Measurements from ENCODE around the gene GNB1.
"Not testable (repeated sequence)": the region's sequence is repeated elsewhere in the genome, so short reads cannot be mapped to it uniquely, and the experiment has no call there.

GNB1 gene

DNA sequence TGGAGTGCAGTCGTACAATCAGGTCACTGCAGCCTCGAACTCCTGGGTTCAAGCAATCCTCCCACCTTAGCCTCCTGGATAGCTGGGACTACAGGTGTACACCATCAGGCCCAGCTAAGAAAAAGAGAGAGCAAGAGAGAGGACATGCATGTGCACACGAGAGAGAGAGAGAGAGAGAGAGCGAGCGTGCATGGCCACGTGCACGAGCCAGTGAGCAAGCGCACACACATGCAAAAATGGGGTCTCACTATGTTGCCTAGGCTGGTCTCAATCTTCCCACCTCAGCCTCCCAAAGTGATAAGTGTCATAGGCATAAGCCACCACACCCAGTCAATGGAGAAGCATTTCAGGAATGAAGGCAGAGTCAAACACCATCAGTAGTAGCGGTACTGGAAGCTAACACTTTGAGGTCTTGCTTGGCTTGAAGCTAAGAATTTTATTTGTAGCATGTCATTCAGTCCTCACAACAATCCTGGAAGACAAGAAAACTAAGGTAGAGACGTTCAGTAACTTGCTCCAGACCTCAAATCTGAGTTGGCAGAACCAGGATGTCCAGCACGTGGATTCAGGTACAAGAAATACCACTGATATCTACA is 14.5 kb downstream of the GNB1 start:
- no peak for TF ChIP-seq ZNF274 (IDR thresholded peaks at IDR 0.05; ENCODE audit: low read depth, low read length)

DNA sequence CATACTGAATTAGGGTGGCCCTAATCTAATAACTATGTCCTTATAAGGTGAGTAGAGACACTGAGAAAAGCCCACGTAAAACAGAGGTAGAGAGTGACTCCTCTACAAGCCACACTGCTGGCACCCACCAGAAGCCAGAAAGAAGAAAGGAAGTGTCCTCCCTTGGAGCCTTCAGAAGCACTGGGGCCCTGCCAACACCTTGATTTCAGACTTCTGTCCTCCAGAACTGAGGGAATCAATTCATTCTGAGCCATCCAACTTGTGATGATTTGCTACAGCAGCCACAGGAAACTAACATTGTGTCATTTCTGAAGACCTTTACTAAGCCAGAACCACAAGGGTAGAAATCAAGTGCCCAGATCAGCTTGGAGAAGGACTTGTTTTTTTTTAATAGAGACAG is 15.0 kb downstream of the GNB1 start:
- no peak for TF ChIP-seq ZNF274 (IDR thresholded peaks at IDR 0.05; ENCODE audit: low read depth, low read length)
- H3K4me3 ChIP-seq (ENCODE audit: low read length): no peak overlapping the region

More for the DNA sequence above, 14.5 kb downstream of the GNB1 start:
- no peak overlapping the region for H3K4me3 ChIP-seq (ENCODE audit: low read length)

DNA sequence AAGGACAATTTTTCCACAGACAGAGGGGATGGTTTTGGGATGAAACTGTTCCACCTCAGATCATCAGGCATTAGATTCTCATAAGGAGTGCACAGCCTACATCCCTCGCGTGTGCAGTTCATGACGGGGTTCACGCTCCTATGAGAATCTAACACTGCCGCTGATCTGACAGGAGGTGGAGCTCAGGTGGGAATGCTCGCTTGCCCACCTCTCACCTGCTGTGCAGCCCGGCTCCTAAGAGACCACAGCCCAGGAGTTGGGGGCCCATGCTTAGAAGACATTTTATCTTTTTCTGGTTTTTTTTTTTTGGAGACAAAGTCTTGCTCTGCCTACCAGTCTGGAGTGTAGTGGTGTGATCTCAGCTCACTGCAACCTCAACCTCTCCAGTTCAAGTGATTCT is 16.0 kb downstream of the GNB1 start:
- no peak for TF ChIP-seq ZNF274 (IDR thresholded peaks at IDR 0.05; ENCODE audit: low read depth, low read length)

DNA sequence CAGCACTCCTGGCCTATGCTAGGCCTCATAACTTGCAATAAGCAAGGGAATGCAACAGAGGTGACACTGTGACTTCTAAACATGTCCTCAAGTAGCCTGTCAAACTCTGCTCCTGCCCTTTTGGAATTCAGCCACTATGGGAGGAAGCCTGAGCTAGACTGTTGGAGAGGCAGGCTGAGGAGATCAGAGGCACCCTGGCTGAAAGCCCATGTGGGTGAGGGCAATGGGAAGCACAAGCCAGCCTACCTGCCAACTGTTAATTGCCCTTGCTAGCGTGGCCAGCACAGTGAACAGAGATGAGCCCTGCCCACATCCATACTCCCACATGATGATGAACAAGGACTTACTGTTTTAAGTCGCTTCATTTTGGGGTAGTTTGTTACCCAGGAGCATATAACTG is 17.7 kb downstream of the GNB1 start:
- TF ChIP-seq ZNF274 (IDR thresholded peaks at IDR 0.05; ENCODE audit: low read depth, low read length): no peak
- no peak overlapping the region for H3K4me3 ChIP-seq (ENCODE audit: low read length)

More for the DNA sequence above, 16.0 kb downstream of the GNB1 start:
- no peak overlapping the region for H3K4me3 ChIP-seq (ENCODE audit: low read length)

DNA sequence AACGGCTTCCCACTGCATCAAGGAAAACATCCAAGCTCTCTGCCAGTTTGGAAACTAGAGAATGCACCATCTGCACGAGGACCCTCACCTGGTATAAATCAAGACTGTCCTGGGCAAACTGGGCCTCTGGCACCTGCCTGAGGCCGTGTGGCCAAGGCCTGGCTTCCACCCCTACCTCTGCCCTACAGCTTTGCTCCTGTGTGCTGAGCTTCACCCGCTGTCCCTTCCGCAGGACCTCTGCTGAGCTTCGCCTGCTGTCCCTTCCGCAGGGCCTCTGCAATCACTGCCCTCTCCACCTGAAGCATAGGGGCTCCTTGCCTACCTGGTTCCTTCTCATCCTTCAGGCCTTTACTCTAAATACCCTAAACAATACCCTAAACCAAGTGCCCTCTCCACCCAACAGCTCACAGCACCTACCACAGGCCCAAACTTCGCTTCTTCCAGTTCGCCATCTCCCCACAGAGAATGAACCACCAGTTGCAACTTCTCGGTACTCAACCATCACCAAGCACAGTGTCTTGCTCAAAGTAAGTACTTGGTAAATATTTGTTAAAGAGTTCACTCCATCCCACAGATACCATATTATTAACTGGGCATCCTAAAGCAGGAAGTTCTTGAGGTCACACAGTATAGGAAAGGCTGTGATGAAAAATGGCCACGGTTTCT is 18.4 kb downstream of the GNB1 start:
- no peak overlapping the region for H3K4me3 ChIP-seq (ENCODE audit: low read length)
- no peak for TF ChIP-seq ZNF274 (IDR thresholded peaks at IDR 0.05; ENCODE audit: low read depth, low read length)

DNA sequence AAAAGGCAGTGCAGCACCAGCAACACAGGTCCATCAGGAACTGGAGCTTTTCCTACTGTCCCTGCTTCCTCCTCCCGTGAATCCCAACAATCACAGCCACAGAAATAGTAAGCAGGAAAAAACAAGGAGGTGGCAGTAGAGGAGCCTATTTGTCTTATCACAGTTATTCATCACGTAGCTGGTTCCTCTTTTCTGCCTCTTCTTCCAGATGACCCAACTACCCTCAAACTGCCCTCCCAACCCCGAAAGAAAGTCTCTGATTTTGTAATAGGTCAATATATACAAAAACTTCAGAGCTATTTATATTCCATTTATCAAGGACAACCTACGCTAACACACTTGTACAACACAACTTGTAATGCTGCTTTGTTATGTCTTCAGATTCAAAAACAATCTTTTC is 21.4 kb downstream of the GNB1 start:
- no peak for TF ChIP-seq ZNF274 (IDR thresholded peaks at IDR 0.05; ENCODE audit: low read depth, low read length)
- no peak overlapping the region for H3K4me3 ChIP-seq (ENCODE audit: low read length)

DNA sequence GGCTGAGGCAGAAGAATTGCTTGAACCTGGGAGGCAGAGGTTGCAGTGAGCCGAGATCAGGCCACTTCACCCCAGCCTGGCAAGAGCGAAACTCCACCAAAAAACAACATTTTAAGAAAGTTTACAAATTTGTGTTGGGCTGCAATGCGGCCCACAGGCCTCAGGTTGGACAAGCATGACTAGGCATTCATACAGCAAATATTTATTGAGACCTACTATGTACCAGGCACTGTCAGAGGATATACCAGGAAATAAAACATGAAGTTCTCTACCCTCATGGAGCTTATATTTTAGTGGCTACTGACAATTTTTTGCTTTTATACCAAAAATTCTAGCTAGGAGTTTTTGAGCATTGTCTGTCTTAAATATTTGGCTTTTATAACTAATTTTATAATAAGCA is 23.7 kb downstream of the GNB1 start:
- no peak for TF ChIP-seq ZNF274 (IDR thresholded peaks at IDR 0.05; ENCODE audit: low read depth, low read length)
- no peak overlapping the region for H3K4me3 ChIP-seq (ENCODE audit: low read length)

DNA sequence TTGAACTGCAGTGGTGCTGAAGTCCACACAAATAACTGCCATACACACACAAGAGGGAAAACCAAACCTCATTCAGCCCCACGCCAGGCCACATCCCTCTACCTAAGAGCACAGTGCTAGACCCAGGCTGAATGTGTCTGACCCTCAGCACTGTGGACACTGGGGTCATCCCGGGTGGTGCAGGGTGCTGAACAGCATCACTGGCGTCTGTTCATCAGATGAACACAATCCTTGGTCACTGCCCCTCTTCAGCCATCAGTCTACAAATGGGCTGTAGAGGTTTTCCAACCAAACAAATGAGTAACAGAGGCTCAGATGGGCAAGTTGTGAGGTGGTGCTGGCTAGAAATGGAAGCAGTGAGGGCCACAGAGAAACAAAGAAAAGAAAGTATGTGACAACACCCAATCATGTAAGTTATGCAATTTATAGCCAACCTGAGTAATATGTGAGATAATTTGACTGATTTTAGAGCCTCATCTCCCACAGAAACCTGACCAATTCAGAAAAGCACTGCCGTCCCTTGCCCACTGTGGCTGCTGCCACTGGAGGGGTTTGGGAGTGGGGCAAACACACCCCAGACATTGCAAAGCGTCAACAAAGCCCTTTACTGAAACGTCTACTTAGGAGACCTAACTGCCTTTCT is 27.9 kb downstream of the GNB1 start:
- no peak for TF ChIP-seq ZNF274 (IDR thresholded peaks at IDR 0.05; ENCODE audit: low read depth, low read length)
- H3K4me3 ChIP-seq (ENCODE audit: low read length): no peak overlapping the region

DNA sequence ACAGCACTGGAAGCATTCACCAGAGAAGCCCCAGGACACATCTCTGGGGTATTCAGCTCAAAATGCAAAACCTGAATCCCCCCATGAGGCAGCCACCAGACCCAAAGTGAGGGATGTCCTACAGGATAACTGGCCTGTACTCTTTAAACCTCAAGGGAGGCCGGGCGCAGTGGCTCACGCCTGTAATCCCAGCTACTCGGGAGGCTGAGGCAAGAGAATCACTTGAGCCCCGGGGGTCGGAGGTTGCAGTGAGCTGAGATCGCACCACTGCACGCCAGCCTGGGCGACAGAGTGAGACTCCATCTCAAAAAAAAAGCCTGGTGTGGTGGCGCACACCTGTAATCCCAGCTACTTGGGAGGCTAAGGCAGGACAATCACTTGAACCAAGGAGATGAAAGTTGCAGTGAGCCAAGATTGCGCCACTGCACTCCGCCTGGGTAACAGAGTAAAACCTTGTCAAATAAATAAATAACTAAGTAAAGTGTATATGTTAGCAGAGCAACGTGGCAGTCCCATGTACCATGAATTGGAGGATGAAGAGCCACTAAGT is 29.1 kb downstream of the GNB1 start:
- not testable (repeated sequence) for H3K4me3 ChIP-seq (ENCODE audit: low read length)

DNA sequence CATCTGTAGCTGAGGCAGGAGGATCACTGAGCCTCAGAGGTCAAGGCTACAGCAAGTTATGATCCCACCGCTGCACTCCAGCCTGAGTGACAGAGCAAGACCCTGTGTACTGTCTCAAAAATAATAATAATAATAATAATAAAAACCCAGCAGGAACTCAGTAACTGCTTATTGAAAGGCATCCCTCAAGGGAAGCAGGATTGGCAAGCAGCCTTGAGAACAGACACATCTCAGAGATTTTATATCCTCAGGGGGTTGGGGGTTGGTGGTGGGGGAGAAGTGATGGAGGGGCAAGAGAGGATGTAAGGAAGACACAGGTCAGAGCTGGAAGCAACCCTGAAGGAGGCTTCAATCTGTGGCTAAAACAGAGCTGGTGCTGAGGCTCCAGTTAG is 29.6 kb downstream of the GNB1 start:
- TF ChIP-seq ZNF274 (IDR thresholded peaks at IDR 0.05; ENCODE audit: low read depth, low read length): no peak

DNA sequence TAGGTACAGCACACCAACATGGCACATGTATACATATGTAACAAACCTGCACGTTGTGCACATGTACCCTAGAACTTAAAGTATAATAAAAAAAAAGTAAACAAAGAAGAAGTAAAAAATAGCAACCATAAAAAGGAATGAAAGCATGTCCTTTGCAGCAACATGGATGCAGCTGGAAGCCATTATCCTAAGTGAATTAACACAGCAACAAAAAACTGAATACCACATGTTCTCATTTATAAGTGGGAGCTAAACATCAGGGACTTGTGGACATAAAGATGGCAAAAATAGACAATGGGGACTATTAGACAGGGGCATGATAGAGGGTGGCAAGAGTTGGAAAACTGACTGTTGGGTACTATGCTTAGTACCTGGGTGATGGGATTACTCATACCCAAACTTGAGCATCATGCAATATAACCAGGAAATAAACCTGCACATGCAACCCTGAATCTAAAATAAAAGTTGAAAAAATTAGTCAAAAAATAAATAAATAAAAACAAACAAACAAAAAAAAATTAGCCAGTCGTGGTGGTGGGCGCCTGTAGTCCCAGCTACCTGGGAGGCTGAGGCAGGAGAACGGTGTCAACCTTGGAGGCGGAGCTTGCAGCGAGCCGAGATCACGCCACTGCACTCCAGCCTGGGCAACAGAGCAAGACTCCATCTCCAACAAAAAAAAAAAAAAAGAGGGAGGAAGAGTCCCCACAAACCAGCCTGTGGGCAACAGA is 30.8 kb downstream of the GNB1 start:
- not testable (repeated sequence) for H3K4me3 ChIP-seq (ENCODE audit: low read length)

More for the DNA sequence above, 29.6 kb downstream of the GNB1 start:
- no peak overlapping the region for H3K4me3 ChIP-seq (ENCODE audit: low read length)

DNA sequence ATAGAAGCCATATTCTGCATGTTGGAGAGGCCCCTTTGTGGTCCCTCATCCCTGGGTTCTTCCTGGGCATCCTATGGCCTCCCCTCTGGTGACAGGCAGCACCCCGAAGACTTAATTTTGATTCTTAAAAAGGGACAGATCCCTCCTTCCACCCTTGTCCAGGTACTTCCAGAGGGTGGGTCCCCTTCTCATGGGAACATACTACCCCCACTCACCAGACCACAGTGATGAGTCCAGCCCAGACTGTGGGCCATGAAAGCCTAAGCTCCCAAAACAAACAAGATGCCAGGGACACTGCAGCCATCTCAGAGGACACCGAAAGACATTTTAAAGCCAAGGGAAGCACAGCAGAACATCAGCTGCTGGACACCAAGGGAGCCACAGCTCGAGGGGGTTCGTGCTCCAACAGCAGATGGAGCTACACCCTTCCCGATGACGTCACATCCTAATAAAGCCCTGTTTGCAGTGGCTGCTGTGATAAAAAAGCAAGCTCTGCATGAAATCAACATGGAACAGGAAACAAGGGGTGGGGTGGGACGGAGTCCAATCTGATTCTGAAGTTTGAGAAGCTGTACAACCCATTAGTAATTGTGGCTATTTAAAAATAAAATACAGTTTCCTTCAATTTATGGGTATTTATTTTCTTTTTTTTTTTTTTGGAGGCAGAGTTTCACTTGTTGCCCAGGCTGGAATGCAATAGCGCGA is 32.4 kb downstream of the GNB1 start:
- H3K4me3 ChIP-seq (ENCODE audit: low read length): no peak overlapping the region
- no peak for TF ChIP-seq ZNF274 (IDR thresholded peaks at IDR 0.05; ENCODE audit: low read depth, low read length)

DNA sequence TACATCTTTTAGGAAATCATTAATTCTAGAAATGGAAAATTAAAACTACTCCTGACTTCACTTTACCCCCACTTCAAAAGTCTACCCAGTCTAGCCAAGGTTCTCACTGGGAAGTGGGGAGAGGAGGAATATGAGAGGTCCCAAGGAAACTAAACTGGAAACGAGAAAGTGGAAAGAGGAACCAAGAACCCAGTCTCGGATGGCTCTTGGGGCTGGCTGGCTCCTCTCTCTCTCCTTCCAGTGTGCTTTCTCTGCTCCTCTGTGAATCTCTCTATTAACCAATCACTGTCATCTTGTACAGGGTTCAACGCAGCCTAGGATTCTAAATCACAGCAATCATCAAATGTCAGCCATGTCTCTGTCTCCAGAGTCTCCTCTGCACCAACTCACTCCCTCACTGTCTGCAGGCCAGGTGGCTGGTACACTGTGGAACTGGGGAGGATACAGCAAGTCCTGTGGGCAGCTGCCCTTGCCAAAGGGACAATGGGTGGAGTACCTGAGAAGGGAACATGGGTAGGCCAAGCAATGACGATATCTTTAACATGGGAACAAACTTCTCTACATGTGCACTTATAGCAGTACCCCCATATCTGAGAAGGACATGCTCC is 33.7 kb downstream of the GNB1 start:
- no peak for TF ChIP-seq ZNF274 (IDR thresholded peaks at IDR 0.05; ENCODE audit: low read depth, low read length)
- H3K4me3 ChIP-seq (ENCODE audit: low read length): no peak overlapping the region

DNA sequence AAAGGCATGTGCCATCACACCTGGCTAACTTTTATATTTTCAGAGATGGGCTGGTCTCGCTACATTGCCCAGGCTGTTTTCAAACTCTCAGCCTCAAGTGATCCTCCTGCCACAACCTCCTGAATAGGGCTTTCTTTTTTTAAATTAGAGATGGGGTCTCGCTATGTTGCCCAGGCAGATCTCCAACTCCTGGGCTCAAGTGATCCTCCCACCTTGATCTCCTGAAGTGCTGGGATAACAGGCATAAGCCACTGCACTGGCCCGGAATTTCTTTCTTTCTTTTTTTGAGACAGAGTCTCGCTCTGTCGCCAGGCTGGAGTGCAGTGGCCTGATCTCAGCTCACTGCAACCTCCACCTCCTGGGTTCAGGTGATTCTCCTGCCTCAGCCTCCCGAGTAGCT is 34.7 kb downstream of the GNB1 start:
- not testable (repeated sequence) for H3K4me3 ChIP-seq (ENCODE audit: low read length)

Data from GM08714 (cell line).